CD4-positive, alpha-beta memory T cell (primary cell): ENCODE data around the gene CGGBP1. TPM values are rescaled to one million over a fixed set of nuclear protein-coding genes. Genes with fewer than 3 reads are reported as not detected.

Experiments used
- CTCF ChIA-PET: fragments of 350-600 bp; sonication (Branson Sonifier 250); formaldehyde crosslinking; loops from one replicate; lab custom pipeline; 2021; ENCODE audit warnings: inconsistent platforms; ENCODE audit not compliant: partially characterized antibody; lab: Charles Lee
- POLR2A ChIA-PET: fragments of 350-600 bp; sonication (Branson Sonifier 250); formaldehyde crosslinking; loops from one replicate; lab custom pipeline; 2021; ENCODE audit not compliant: partially characterized antibody; lab: Charles Lee
- DNase-seq, 5 donors: peaks; one replicate each; pipeline versions ENCODE4 v3.0.0 to v3.0.0-alpha.2; 2020 to 2022; ENCODE audit warnings: mixed read lengths in 1 of 5
- H3K27ac ChIP-seq: one replicate; pipeline ENCODE4 v1.7.0; 2013; ENCODE audit warnings: low read depth, low read length
- H3K27me3 ChIP-seq: 2 replicates; pipeline ENCODE4 v1.7.0; 2013; ENCODE audit warnings: mild to moderate bottlenecking, low read length, moderate library complexity; ENCODE audit not compliant: insufficient read depth
- H3K36me3 ChIP-seq: 2 replicates; pipeline ENCODE4 v1.7.0; 2013; ENCODE audit warnings: mild to moderate bottlenecking, low read length, moderate library complexity; ENCODE audit not compliant: insufficient read depth
- H3K4me1 ChIP-seq: 2 replicates; pipeline ENCODE4 v1.7.0; 2013; ENCODE audit warnings: mild to moderate bottlenecking, low read length, moderate library complexity; ENCODE audit not compliant: insufficient read depth
- H3K4me3 ChIP-seq, 2 donors: one replicate each; pipeline ENCODE4 v1.7.0; 2013; ENCODE audit warnings: low read length in 2 of 2, mild to moderate bottlenecking in 1 of 2
- H3K9me3 ChIP-seq, 2 donors: one replicate each; pipeline ENCODE4 v1.7.0; 2013; ENCODE audit warnings: low read length in 2 of 2, control low read depth in 1 of 2; ENCODE audit not compliant: control insufficient read depth in 1 of 2
- H3K27ac Mint-ChIP-seq, 7 donors: one replicate each; pipeline ENCODE4 v1.8.0; 2020 to 2021; ENCODE audit warnings: mixed read lengths in 7 of 7, mild to moderate bottlenecking in 6 of 7, inconsistent platforms in 3 of 7, moderate library complexity in 3 of 7
- H3K27me3 Mint-ChIP-seq, 2 donors: one replicate each; pipeline ENCODE4 v1.8.0; 2020 to 2021; ENCODE audit warnings: mixed read lengths in 2 of 2
- H3K36me3 Mint-ChIP-seq, 2 donors: one replicate each; pipeline ENCODE4 v1.8.0; 2020 to 2021; ENCODE audit warnings: mixed read lengths in 2 of 2, inconsistent platforms in 1 of 2, mild to moderate bottlenecking in 1 of 2
- H3K4me1 Mint-ChIP-seq, 4 donors: one replicate each; pipeline ENCODE4 v1.8.0; 2020 to 2021; ENCODE audit warnings: mixed read lengths in 4 of 4, mild to moderate bottlenecking in 1 of 4
- H3K4me3 Mint-ChIP-seq, 8 donors: one replicate each; pipeline ENCODE4 v1.8.0; 2020 to 2021; ENCODE audit warnings: mixed read lengths in 8 of 8, mild to moderate bottlenecking in 7 of 8, moderate library complexity in 6 of 8, inconsistent platforms in 3 of 8
- H3K9me3 Mint-ChIP-seq, 8 donors: one replicate each; pipeline ENCODE4 v1.8.0; 2020 to 2021; ENCODE audit warnings: mixed read lengths in 8 of 8, mild to moderate bottlenecking in 5 of 8, inconsistent platforms in 3 of 8, moderate library complexity in 1 of 8
- intact Hi-C: fragments of 100-400 bp; cut with micrococcal nuclease; formaldehyde crosslinking; loops from one replicate; pipeline ENCODE4 v1.15.1; 2023
- polyA plus RNA-seq, 2 donors: library from polyadenylated mRNA; unstranded; fragments of 300-500 nt; fragmentation: Illumina TruSeq; gene quantifications; one replicate each; pipeline ENCODE4 v1.2.3, GENCODE V29; 2021
- total RNA-seq, 2 experiments: library from RNA; stranded (reverse); gene quantifications; one replicate each; pipeline ENCODE4 v1.2.3, GENCODE V29; 2021

The CGGBP1 gene
- total and polyA plus RNA-seq, 4 experiments from 2014 or later = 94.2 to 159 (median 123) TPM

DNA sequence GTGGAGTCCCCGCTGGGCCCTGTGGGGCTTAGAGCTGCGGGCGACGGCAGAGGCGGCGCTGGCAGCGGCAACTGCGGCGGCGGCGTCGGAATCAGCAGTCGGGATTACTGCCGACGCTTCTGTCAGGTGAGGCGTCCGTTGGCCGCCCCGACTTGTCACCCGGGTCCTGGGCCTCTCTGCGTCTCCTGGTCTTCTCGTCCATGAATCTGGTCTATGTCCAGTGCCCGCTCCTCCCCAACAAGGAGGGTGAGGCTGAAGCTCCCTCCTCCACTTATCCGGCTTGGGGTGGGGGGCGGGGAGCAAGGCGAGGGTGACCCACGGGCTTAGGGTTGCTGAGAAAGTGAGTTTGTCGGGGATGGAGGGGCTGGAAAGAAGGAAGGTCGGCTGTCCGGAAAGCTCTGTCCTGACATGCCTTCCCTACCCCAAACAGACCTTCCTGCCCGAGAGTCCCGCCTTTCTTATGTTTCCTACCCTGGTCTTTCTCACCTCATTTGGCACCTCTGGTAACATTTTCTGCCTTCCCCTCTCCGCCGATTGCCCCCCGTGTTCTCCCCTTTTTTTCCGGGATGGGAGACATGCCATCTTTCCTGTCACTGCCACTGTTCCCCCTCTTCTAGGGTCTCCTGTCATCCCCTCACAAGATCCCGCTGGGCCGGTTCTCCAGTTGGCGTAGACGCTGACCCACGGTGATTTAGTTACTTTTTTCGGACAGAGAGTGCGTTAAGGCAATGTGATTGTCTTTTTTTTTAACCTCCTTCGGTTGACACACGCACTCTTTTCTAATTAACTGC is 770 bp upstream of the CGGBP1 start:
- H3K4me1 ChIP-seq = peaks cover 71% of the 10 kb centered on the region
- CTCF ChIA-PET = interaction anchor here (1.1 to 2.3 kb wide), 4 partner anchors 50 to 54 kb away, joined by 4 to 8 read pairs (median 6); no protein-coding TSS in a partner anchor
- H3K4me3 Mint-ChIP-seq = peak overlapping the region; percentile 94 to 99 (median 98)

DNA sequence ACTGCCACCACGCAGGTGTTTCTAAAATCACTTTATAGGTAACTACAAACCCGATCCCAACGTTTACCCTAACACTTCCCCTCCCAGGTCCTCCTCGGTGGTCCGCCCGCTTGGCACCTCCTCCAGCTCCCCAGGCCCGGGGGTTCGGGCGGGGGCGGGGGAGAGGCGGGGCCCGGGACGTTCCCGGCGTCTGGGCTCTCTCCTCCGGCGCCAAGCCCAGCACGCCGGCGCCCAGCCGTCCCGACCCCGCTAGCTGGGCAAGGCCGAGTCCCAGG is 562 bp downstream of the CGGBP1 start:
- Histone ChIP-seq H3K27me3 (no peaks in the 10 kb centered on the region), H3K4me3 (peak overlapping the region; percentile 38 to 92), H3K36me3 (peaks cover 12% of the 10 kb centered on the region), H3K4me1 (peaks cover 65% of the 10 kb centered on the region), H3K27ac (peak overlapping the region; percentile 75), H3K9me3 (no peaks in the 10 kb centered on the region)
- ChIA-PET POLR2A (interaction anchor here (0.6 to 4.8 kb wide), 19 partner anchors 9 to 831 kb away, joined by 3 to 103 read pairs (median 4); partner anchors contain the start of genes C3orf38 and CHMP2B), CTCF (interaction anchor here (1.0 to 1.7 kb wide), 3 partner anchors 26 to 55 kb away, joined by 3 to 8 read pairs (median 5); no protein-coding TSS in a partner anchor)
- H3K36me3 Mint-ChIP-seq = peaks cover 23 to 45% of the 10 kb centered on the region in 2 donors
- DNase-seq = no peak
- peaks cover 36 to 79% (median 56%) of the 10 kb centered on the region in 4 donors for H3K4me1 Mint-ChIP-seq
- H3K9me3 Mint-ChIP-seq = peaks cover 0 to 2% (median 0%) of the 10 kb centered on the region in 8 donors
- peak overlapping the region; percentile 94 to 99 (median 98) for H3K4me3 Mint-ChIP-seq
- intact Hi-C loops = loop anchor here (1.0 kb wide), 1 partner anchor 55 kb away; no protein-coding TSS in a partner anchor
- peak overlapping the region; percentile 95 to 99 (median 98) for H3K27ac Mint-ChIP-seq
- no peaks in the 10 kb centered on the region for H3K27me3 Mint-ChIP-seq

More for the DNA sequence above, 770 bp upstream of the CGGBP1 start:
- no peaks in the 10 kb centered on the region for H3K9me3 ChIP-seq
- H3K36me3 Mint-ChIP-seq = peaks cover 23 to 41% of the 10 kb centered on the region in 2 donors
- DNase-seq = peak in 3 of 5 donors; percentile 3 to 47 (median 18)
- peaks cover 40 to 86% (median 61%) of the 10 kb centered on the region in 4 donors for H3K4me1 Mint-ChIP-seq
- H3K27ac ChIP-seq = peak overlapping the region; percentile 75
- H3K27me3 ChIP-seq = no peaks in the 10 kb centered on the region
- intact Hi-C loops = loop anchor here (1.0 kb wide), 4 partner anchors 28 to 832 kb away; partner anchors contain the start of genes C3orf38 and CHMP2B
- POLR2A ChIA-PET = interaction anchor here (0.9 to 4.8 kb wide), 12 partner anchors 8 to 832 kb away, joined by 3 to 103 read pairs (median 10); partner anchors contain the start of genes C3orf38 and CHMP2B
- H3K27ac Mint-ChIP-seq = peak overlapping the region; percentile 95 to 99 (median 97)
- no peaks in the 10 kb centered on the region for H3K27me3 Mint-ChIP-seq
- H3K36me3 ChIP-seq = peaks cover 12% of the 10 kb centered on the region
- peaks cover 0 to 2% (median 0%) of the 10 kb centered on the region in 8 donors for H3K9me3 Mint-ChIP-seq
- peak overlapping the region; percentile 73 to 92 for H3K4me3 ChIP-seq

DNA sequence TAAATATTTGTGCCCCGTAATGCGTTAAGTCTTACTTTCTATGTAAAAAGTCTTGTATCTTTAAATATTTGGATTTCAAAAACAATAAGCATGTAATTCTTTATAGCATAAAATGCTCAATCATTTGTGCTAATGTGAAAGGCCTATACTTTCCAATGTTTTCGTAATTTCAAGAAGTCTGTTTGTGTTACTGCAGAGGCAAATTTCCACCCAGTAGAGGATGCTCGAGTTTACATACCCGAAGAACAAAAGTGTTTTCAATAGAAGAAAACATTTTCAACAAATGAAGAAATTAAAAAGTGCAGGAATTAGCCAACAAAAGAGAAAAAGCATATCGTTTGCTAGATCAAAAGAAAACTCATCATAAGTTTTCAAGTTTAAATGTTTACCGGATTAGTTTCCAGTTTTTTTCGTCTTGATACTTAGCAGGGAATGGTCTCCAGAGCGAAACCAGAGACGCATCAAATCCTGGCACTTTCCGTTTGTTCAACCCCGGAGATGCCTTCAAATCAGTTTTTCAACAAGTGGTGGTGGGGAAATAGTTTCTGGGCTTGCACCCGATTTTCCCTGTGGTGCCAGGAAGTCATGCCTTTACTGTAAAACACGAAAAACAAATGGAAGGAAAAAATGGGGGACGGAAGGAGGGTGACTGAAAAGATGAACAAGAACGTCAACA is 1.0 kb downstream of the CGGBP1 start:
- Histone ChIP-seq H3K27ac (peak overlapping the region; percentile 75), H3K4me3 (peak overlapping the region; percentile 38 to 92), H3K9me3 (no peaks in the 10 kb centered on the region), H3K4me1 (peaks cover 60% of the 10 kb centered on the region), H3K27me3 (no peaks in the 10 kb centered on the region), H3K36me3 (peaks cover 12% of the 10 kb centered on the region)
- ChIA-PET POLR2A (interaction anchor here (0.6 to 4.8 kb wide), 17 partner anchors 10 to 831 kb away, joined by 3 to 103 read pairs (median 4); partner anchors contain the start of genes C3orf38 and CHMP2B), CTCF (interaction anchor here (1.0 to 1.7 kb wide), 3 partner anchors 26 to 56 kb away, joined by 3 to 8 read pairs (median 5); no protein-coding TSS in a partner anchor)
- peak overlapping the region; percentile 90 to 99 (median 98) for H3K4me3 Mint-ChIP-seq
- H3K27me3 Mint-ChIP-seq = no peaks in the 10 kb centered on the region
- peak in 2 of 5 donors; percentile 18 to 29 for DNase-seq
- peaks cover 32 to 79% (median 54%) of the 10 kb centered on the region in 4 donors for H3K4me1 Mint-ChIP-seq
- H3K27ac Mint-ChIP-seq = peak overlapping the region; percentile 95 to 99 (median 98)
- intact Hi-C loops = loop anchor here (1.0 kb wide), 1 partner anchor 56 kb away; no protein-coding TSS in a partner anchor
- H3K36me3 Mint-ChIP-seq = peaks cover 23 to 45% of the 10 kb centered on the region in 2 donors
- H3K9me3 Mint-ChIP-seq = peaks cover 0 to 2% (median 0%) of the 10 kb centered on the region in 8 donors

DNA sequence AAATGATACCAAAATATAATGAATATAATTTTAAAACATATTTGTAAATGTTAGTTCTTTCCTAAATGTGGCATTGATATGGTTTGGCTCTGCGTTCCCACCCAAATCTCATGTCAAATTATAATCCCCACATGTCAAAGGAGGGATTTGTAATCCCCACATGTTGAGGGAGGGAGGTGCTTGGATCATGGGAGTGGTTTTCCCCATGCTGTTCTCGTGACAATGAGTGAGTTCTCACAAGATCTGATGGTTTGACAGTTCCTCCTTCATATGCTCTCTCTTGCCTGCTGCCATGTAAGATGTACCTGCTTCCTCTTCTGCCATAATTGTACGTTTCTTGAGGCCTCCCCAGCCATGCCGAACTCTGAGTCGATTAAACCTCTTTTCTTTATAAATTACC is 12.0 kb downstream of the CGGBP1 start:
- intact Hi-C loops = loop anchor here (1.0 kb wide), 1 partner anchor 10 kb away; no protein-coding TSS in a partner anchor
- no peak overlapping the region for H3K4me3 ChIP-seq
- Mint-ChIP-seq H3K27ac (peak overlapping the region in 1 of 7 donors; percentile 79), H3K9me3 (no peaks in the 10 kb centered on the region), H3K4me3 (peak overlapping the region in 1 of 8 donors; percentile 70), H3K36me3 (no peaks in the 10 kb centered on the region), H3K27me3 (no peaks in the 10 kb centered on the region), H3K4me1 (peaks cover 5 to 17% (median 9%) of the 10 kb centered on the region in 4 donors)
- H3K36me3 ChIP-seq = no peaks in the 10 kb centered on the region
- no peaks in the 10 kb centered on the region for H3K27me3 ChIP-seq
- no peak overlapping the region for H3K27ac ChIP-seq
- CTCF ChIA-PET = no interaction called here
- H3K9me3 ChIP-seq = no peaks in the 10 kb centered on the region
- POLR2A ChIA-PET = no interaction called here
- no peak for DNase-seq
- no peaks in the 10 kb centered on the region for H3K4me1 ChIP-seq

DNA sequence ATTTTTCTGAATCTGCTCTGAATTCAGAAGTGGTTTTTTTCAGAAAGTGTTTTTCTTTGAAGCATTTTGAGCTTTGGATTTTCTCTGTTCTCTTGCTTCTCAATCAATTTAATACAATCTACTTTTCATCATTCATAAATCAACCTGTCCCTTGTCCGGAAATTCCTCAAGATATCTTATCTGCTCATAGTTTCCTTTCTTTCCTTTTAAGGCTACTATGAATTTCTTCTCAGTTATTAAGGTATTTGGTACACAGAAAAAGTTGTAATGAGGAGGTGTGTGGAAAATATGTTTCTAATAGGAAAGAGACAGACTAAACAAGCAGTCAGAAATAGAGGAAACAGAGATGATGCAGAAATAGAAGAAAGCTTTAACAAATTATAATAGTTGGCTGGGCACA is 14.4 kb downstream of the CGGBP1 start:
- CTCF ChIA-PET = no interaction called here
- Mint-ChIP-seq H3K36me3 (no peaks in the 10 kb centered on the region), H3K4me3 (no peak overlapping the region)

DNA sequence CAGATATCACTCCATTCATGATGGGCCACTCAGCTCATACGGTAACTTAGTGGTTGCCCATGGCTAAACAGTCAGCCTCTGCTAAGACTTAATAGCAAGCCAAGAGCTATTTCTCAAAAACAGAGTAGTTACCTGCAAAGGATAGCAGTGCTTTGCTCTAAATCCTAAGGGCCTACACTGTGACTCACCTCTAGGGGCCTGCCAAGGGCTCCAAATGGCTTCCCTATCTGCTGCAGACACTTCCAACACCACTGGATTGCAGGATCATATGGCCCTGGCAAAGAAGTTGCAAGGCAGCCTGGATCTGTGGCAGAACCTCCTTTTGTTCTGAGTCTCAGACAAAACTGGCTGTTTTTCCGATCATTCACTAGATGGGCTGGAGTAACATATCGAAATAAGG is 17.8 kb downstream of the CGGBP1 start:
- Mint-ChIP-seq H3K36me3 (no peaks in the 10 kb centered on the region), H3K9me3 (no peaks in the 10 kb centered on the region), H3K27me3 (peaks cover 0 to 1% of the 10 kb centered on the region in 2 donors), H3K4me1 (peaks cover 3 to 5% (median 4%) of the 10 kb centered on the region in 4 donors), H3K4me3 (no peak overlapping the region), H3K27ac (no peak overlapping the region)
- no peaks in the 10 kb centered on the region for H3K27me3 ChIP-seq
- no peak for DNase-seq
- ChIA-PET CTCF (no interaction called here), POLR2A (interaction anchor here (0.6 kb wide), 1 partner anchor 17 kb away, joined by 3 read pairs; no protein-coding TSS in a partner anchor)
- no peak overlapping the region for H3K27ac ChIP-seq
- no peaks in the 10 kb centered on the region for H3K4me1 ChIP-seq
- H3K9me3 ChIP-seq = no peaks in the 10 kb centered on the region
- intact Hi-C loops = no loop called here
- H3K36me3 ChIP-seq = no peaks in the 10 kb centered on the region
- H3K4me3 ChIP-seq = no peak overlapping the region

More for the DNA sequence above, 14.4 kb downstream of the CGGBP1 start:
- peaks cover 3 to 14% (median 6%) of the 10 kb centered on the region in 4 donors for H3K4me1 Mint-ChIP-seq
- Histone ChIP-seq H3K36me3 (no peaks in the 10 kb centered on the region), H3K4me1 (no peaks in the 10 kb centered on the region), H3K27ac (no peak overlapping the region), H3K4me3 (no peak overlapping the region), H3K9me3 (no peaks in the 10 kb centered on the region), H3K27me3 (no peaks in the 10 kb centered on the region)
- DNase-seq = no peak
- intact Hi-C loops = no loop called here
- POLR2A ChIA-PET = interaction anchor here (1.7 kb wide), 1 partner anchor 14 kb away, joined by 4 read pairs; the partner anchor contains the start of gene CGGBP1
- H3K27me3 Mint-ChIP-seq = no peaks in the 10 kb centered on the region
- H3K27ac Mint-ChIP-seq = peak overlapping the region in 1 of 7 donors; percentile 9
- no peaks in the 10 kb centered on the region for H3K9me3 Mint-ChIP-seq
